ENCODE results near the gene VEPH1. TPM values are rescaled to one million over a fixed set of nuclear protein-coding genes. Genes with fewer than 3 reads are reported as not detected.
"Not testable (repeated sequence)": the region's sequence is repeated elsewhere in the genome, so short reads cannot be mapped to it uniquely, and the experiment has no call there.

Gene VEPH1
- total RNA-seq, 1 experiment from 2014 or later, result 87.1 TPM

- not testable (repeated sequence) for DNase-seq (ENCODE audit: low read depth)
Observed at GRCh38 chr3:157350651-157351050, 152.6 kb downstream of the VEPH1 start.

- DNase-seq (ENCODE audit: low read depth), result not testable (repeated sequence)
Observed at GRCh38 chr3:157348304-157349075, 154.7 kb downstream of the VEPH1 start.

- DNase-seq (ENCODE audit: low read depth), result no peak
Observed at GRCh38 chr3:157347577-157348303, 155.5 kb downstream of the VEPH1 start.

GRCh38 chr3:157336252-157337009 lies 166.8 kb downstream of the VEPH1 start:
- DNase-seq (ENCODE audit: low read depth), result peak; percentile 32

- DNase-seq (ENCODE audit: low read depth), result peak; percentile 92
Observed at GRCh38 chr3:157335233-157336076, 167.8 kb downstream of the VEPH1 start.

GRCh38 chr3:157333551-157333991 lies 169.6 kb downstream of the VEPH1 start:
- DNase-seq (ENCODE audit: low read depth), result peak; percentile 63

- no peak for DNase-seq (ENCODE audit: low read depth)
Observed at GRCh38 chr3:157330206-157330605, 173.0 kb downstream of the VEPH1 start.

GRCh38 chr3:157329551-157329950 lies 173.7 kb downstream of the VEPH1 start:
- no peak for DNase-seq (ENCODE audit: low read depth)

- no peak for DNase-seq (ENCODE audit: low read depth)
Observed at GRCh38 chr3:157327837-157328236, 175.4 kb downstream of the VEPH1 start.

GRCh38 chr3:157327018-157327417 lies 176.2 kb downstream of the VEPH1 start:
- no peak for DNase-seq (ENCODE audit: low read depth)

- not testable (repeated sequence) for DNase-seq (ENCODE audit: low read depth)
Observed at GRCh38 chr3:157324869-157325268, 178.3 kb downstream of the VEPH1 start.

- no peak for DNase-seq (ENCODE audit: low read depth)
Observed at GRCh38 chr3:157323360-157323759, 179.9 kb downstream of the VEPH1 start.

GRCh38 chr3:157319672-157320071 lies 183.5 kb downstream of the VEPH1 start:
- DNase-seq (ENCODE audit: low read depth), result no peak

- DNase-seq (ENCODE audit: low read depth), result no peak
Observed at GRCh38 chr3:157318639-157319288, 184.5 kb downstream of the VEPH1 start.

GRCh38 chr3:157317895-157318294 lies 185.3 kb downstream of the VEPH1 start:
- no peak for DNase-seq (ENCODE audit: low read depth)

- no peak for DNase-seq (ENCODE audit: low read depth)
Observed at GRCh38 chr3:157313186-157313585, 190.0 kb downstream of the VEPH1 start.

- DNase-seq (ENCODE audit: low read depth), result no peak
Observed at GRCh38 chr3:157312376-157312745, 190.9 kb downstream of the VEPH1 start.

GRCh38 chr3:157311633-157312375 lies 191.4 kb downstream of the VEPH1 start:
- DNase-seq (ENCODE audit: low read depth), result no peak

GRCh38 chr3:157310329-157311052 lies 192.7 kb downstream of the VEPH1 start:
- peak; percentile 11 for DNase-seq (ENCODE audit: low read depth)

Measured in Daoy (cell line).